PC-3 (cell line): ENCODE data around the gene SLCO2A1. TPM values are rescaled to one million over a fixed set of nuclear protein-coding genes. Genes with fewer than 3 reads are reported as not detected.
A peak's percentile ranks its signal among the peaks of the same experiment; 100 is the strongest.

Experiments
- ATAC-seq: fragments of 200-7000 bp; cut with Tn5 transposase; 2 replicates; pipeline ENCODE4 v1.9.1; 2020; ENCODE audit warnings: mild to moderate bottlenecking, moderate library complexity
- BruUV-seq: library from RNA; stranded (reverse); fragments of 400-500 nt; replicated peaks from 2 replicates; lab custom pipeline; 2021; lab: Mats Ljungman, UMichigan
- CTCF ChIA-PET: fragments of 300-600 bp; sonication (Branson Sonifier 250); formaldehyde crosslinking; loops from one replicate; lab custom pipeline; 2022; ENCODE audit warnings: antibody characterized with exemption; lab: Charles Lee
- POLR2A ChIA-PET: fragments of 300-600 bp; sonication (Branson Sonifier 250); formaldehyde crosslinking; loops from one replicate; lab custom pipeline; 2022; ENCODE audit warnings: antibody characterized with exemption; ENCODE audit not compliant: unreplicated experiment; lab: Charles Lee
- DNase-seq: peaks from one replicate; pipeline ENCODE4 v3.0.0-alpha.2; 2015
- H2AFZ ChIP-seq: fragments of 300-600 bp; sonication (generic); 2 replicates; pipeline ENCODE4 v1.6.0; 2016; ENCODE audit warnings: antibody characterized with exemption, low read length
- H3F3A ChIP-seq: fragments of 300-600 bp; sonication (generic); one replicate; pipeline ENCODE4 v1.6.0; 2017; ENCODE audit warnings: antibody characterized with exemption, low read length, control low read depth, mild to moderate bottlenecking; ENCODE audit not compliant: unreplicated experiment
- H3K27ac ChIP-seq: fragments of 300-600 bp; sonication (generic); 2 replicates; pipeline ENCODE4 v1.5.1; 2016; ENCODE audit warnings: mild to moderate bottlenecking, low read length
- H3K27me3 ChIP-seq: fragments of 300-600 bp; sonication (generic); 2 replicates; pipeline ENCODE4 v1.6.1; 2016; ENCODE audit warnings: low read length, mixed read lengths
- H3K36me3 ChIP-seq: fragments of 300-600 bp; sonication (generic); 2 replicates; pipeline ENCODE4 v1.6.1; 2016; ENCODE audit warnings: low read depth, mixed run types, low read length, mixed read lengths
- H3K4me1 ChIP-seq: fragments of 300-600 bp; sonication (generic); 2 replicates; pipeline ENCODE4 v1.5.1; 2016; ENCODE audit warnings: low read length; ENCODE audit not compliant: insufficient read depth
- H3K4me2 ChIP-seq: fragments of 300-600 bp; sonication (generic); 2 replicates; pipeline ENCODE4 v1.6.0; 2016; ENCODE audit warnings: low read length
- H3K4me3 ChIP-seq: fragments of 300-600 bp; sonication (generic); 2 replicates; pipeline ENCODE4 v1.5.1; 2016; ENCODE audit warnings: mild to moderate bottlenecking, low read length, mixed read lengths
- H3K79me2 ChIP-seq: fragments of 300-600 bp; sonication (generic); 2 replicates; pipeline ENCODE4 v1.6.1; 2017; ENCODE audit warnings: low read length, mixed read lengths
- H3K9ac ChIP-seq: fragments of 300-600 bp; sonication (generic); 2 replicates; pipeline ENCODE4 v1.6.0; 2016; ENCODE audit warnings: mild to moderate bottlenecking, low read length
- H3K9me2 ChIP-seq: fragments of 300-600 bp; sonication (generic); replicated peaks from 2 replicates; pipeline ENCODE4 v1.6.1; 2016; ENCODE audit warnings: mixed run types, low read length, mixed read lengths
- H3K9me3 ChIP-seq: fragments of 300-600 bp; sonication (generic); 2 replicates; pipeline ENCODE4 v1.6.1; 2016; ENCODE audit warnings: low read length, mixed read lengths
- H4K20me1 ChIP-seq: fragments of 300-600 bp; sonication (generic); 2 replicates; pipeline ENCODE4 v1.6.1; 2016; ENCODE audit warnings: low read length, mixed read lengths
- EZH2 ChIP-seq: fragments of 300-600 bp; sonication (generic); IDR thresholded peaks from one replicate; pipeline ENCODE4 v1.6.1; 2017; ENCODE audit warnings: antibody characterized with exemption, mild to moderate bottlenecking, low read length; ENCODE audit not compliant: unreplicated experiment
- EZH2phosphoT487 ChIP-seq: fragments of 300-600 bp; sonication (generic); IDR thresholded peaks from 2 replicates; pipeline ENCODE4 v1.6.1; 2018; ENCODE audit warnings: mild to moderate bottlenecking, antibody characterized with exemption, low read length, borderline replicate concordance
- intact Hi-C: fragments of 100-400 bp; cut with micrococcal nuclease; formaldehyde crosslinking; loops from 2 replicates; pipeline ENCODE4 v1.9.0; 2023
- total RNA-seq: library from RNA; depleted of rRNA; stranded (reverse); fragments of >200 nt; gene quantifications from 2 replicates; pipeline ENCODE4 v1.2.3, GENCODE V29; 2014
- TF ChIP-seq, protein P1 (sequence below): fragments of 300-600 bp; sonication (generic); conservative IDR thresholded peaks from 2 replicates; pipeline ENCODE4 v1.5.1; 2017; ENCODE audit warnings: antibody characterized with exemption, low read depth, mild to moderate bottlenecking, low read length

SLCO2A1 gene
- total RNA-seq, 1 experiment from 2014 or later: not detected

DNA sequence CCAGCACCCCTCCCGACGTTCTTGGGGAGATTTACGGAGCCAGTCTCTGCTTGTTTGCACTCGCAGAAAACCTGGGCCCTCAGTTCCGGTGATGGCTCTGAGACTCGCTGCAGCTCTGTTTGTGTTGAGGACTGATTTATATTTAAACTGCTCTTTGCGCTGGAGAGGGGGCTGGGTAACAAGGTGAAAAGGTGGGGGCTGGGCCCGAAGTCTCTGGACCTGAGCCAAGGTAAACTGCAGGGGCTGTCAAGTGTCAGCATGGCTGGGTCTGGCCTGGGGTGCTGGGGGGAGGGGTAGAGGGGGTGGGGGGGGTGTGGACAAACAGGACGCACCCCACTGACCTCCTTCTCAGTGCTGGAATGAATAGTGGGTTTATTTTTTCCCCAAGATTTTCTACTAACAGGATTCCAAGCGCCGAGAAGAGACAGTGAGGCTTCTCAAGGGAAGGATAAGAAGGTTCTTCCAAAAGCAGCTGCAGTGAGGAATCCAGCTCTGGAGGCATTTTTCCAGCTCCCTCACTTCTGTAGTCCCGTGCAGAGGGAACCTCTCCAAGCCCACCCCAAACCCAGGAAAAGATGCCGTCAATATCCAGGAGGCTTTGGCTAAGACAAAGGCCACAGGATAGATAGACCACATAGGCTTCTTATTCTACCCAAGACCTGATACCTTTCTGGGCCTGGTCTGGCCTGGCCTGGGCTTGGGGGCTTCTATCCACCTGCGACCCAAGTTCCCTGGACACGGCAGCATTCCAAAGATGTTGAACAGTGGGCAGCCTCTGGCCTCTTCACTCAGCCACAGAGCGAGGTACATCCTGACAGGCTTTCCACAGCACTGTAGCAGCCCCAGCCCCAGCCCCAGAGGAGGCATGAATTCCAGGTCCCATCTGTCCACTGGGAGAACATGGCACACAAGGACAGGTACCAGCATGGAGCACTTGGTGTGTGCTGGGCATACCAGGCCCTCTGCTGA, 938 bp upstream of the SLCO2A1 start:
- Histone ChIP-seq H3F3A (no peaks in the 10 kb centered on the region), H3K9ac (no peak overlapping the region), H4K20me1 (no peaks in the 10 kb centered on the region), H2AFZ (peak overlapping the region; percentile 55; the same call in 1 of the 2 replicates), H3K4me2 (peak overlapping the region; percentile 71), H3K4me3 (peak overlapping the region; percentile 60; the same call in 1 of the 2 replicates), H3K79me2 (no peaks in the 10 kb centered on the region), H3K9me2 (no peaks in the 10 kb centered on the region), H3K9me3 (no peaks in the 10 kb centered on the region), H3K36me3 (no peaks in the 10 kb centered on the region), H3K27me3 (peaks cover 7% of the 10 kb centered on the region; the same call in 1 of the 2 replicates), H3K4me1 (no peaks in the 10 kb centered on the region), H3K27ac (no peak overlapping the region)
- ChIA-PET CTCF (no interaction called here), POLR2A (no interaction called here)
- no TSS peak for BruUV-seq
- DNase-seq (no peak), ATAC-seq (no peak)
- TF ChIP-seq EZH2phosphoT487 (no peak), EZH2 (no peak)
- TF ChIP-seq, protein P1, sequence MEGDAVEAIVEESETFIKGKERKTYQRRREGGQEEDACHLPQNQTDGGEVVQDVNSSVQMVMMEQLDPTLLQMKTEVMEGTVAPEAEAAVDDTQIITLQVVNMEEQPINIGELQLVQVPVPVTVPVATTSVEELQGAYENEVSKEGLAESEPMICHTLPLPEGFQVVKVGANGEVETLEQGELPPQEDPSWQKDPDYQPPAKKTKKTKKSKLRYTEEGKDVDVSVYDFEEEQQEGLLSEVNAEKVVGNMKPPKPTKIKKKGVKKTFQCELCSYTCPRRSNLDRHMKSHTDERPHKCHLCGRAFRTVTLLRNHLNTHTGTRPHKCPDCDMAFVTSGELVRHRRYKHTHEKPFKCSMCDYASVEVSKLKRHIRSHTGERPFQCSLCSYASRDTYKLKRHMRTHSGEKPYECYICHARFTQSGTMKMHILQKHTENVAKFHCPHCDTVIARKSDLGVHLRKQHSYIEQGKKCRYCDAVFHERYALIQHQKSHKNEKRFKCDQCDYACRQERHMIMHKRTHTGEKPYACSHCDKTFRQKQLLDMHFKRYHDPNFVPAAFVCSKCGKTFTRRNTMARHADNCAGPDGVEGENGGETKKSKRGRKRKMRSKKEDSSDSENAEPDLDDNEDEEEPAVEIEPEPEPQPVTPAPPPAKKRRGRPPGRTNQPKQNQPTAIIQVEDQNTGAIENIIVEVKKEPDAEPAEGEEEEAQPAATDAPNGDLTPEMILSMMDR: no peak
- intact Hi-C loops: no loop called here

DNA sequence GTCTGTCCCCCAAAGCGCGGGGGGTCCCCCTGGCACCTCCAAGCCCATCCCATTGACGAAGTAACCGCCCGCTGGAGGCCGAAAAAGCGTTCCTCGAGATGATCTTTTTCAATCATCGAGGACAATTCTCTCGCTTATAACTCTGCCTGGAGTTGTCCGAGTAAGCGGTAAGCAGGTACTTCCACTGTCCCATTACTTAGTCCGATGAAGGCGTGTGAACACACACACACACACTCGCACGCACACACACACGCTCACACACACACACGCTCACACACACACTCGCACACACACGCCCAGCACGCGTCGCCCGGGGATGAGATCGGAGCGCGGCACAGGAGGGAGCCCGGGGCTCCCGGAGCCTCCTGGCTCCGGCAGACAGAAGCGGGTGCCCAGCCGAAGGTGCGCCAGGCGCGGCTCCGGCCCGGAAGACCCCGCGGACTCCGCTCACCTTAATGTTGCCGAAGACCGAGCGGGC, 430 bp downstream of the SLCO2A1 start:
- CTCF ChIA-PET: no interaction called here
- Histone ChIP-seq H2AFZ (peak overlapping the region; percentile 55; the same call in 1 of the 2 replicates), H3K4me2 (peak overlapping the region; percentile 71), H3K9me3 (no peaks in the 10 kb centered on the region), H3K79me2 (no peaks in the 10 kb centered on the region), H3K4me3 (peak overlapping the region; percentile 60), H3K9me2 (no peaks in the 10 kb centered on the region), H3K27ac (no peak overlapping the region), H3K27me3 (peaks cover 7% of the 10 kb centered on the region; the same call in 1 of the 2 replicates), H3F3A (no peaks in the 10 kb centered on the region), H3K9ac (no peak overlapping the region), H4K20me1 (no peaks in the 10 kb centered on the region), H3K4me1 (no peaks in the 10 kb centered on the region), H3K36me3 (no peaks in the 10 kb centered on the region)
- no TSS peak for BruUV-seq
- no peak for DNase-seq
- intact Hi-C loops: no loop called here
- POLR2A ChIA-PET: no interaction called here
- peak; percentile 15; the same call in 1 of the 2 replicates for ATAC-seq
- TF ChIP-seq EZH2 (no peak), EZH2phosphoT487 (no peak)
- TF ChIP-seq, protein P1: no peak
